NCI-H345 treated with DMSO at 0.1 percent for 48 hours (cell line): ENCODE measurements around the gene CTNND2.
"Not testable (repeated sequence)": the region's sequence is repeated elsewhere in the genome, so short reads cannot be mapped to it uniquely, and the experiment has no call there.

Experiments
- DNase-seq: peaks from one replicate; lab custom pipeline; 2025; ENCODE audit not compliant: unreplicated experiment; lab: John Stamatoyannopoulos, UW

The CTNND2 gene

GRCh38 chr5:11869203-11869602 is 35.0 kb downstream of the CTNND2 start:
- DNase-seq, result no peak

GRCh38 chr5:11863911-11864310 is 40.3 kb downstream of the CTNND2 start:
- DNase-seq, result no peak

- no peak for DNase-seq
These were observed 46.9 kb downstream of the CTNND2 start for GRCh38 chr5:11857391-11857790.

- no peak for DNase-seq
These were observed 49.3 kb downstream of the CTNND2 start for GRCh38 chr5:11854936-11855335.

GRCh38 chr5:11853796-11854195 is 50.5 kb downstream of the CTNND2 start:
- no peak for DNase-seq

GRCh38 chr5:11853140-11853539 is 51.1 kb downstream of the CTNND2 start:
- no peak for DNase-seq

- DNase-seq, result no peak
These were observed 51.5 kb downstream of the CTNND2 start for GRCh38 chr5:11852717-11853087.

GRCh38 chr5:11851965-11852716 is 52.1 kb downstream of the CTNND2 start:
- no peak for DNase-seq

GRCh38 chr5:11851416-11851815 is 52.8 kb downstream of the CTNND2 start:
- DNase-seq, result no peak

- not testable (repeated sequence) for DNase-seq
These were observed 75.7 kb downstream of the CTNND2 start for GRCh38 chr5:11828566-11828965.

- DNase-seq, result no peak
These were observed 81.6 kb downstream of the CTNND2 start for GRCh38 chr5:11822598-11822997.

- no peak for DNase-seq
These were observed 88.3 kb downstream of the CTNND2 start for GRCh38 chr5:11815916-11816315.

GRCh38 chr5:11815481-11815880 is 88.8 kb downstream of the CTNND2 start:
- DNase-seq, result no peak

- no peak for DNase-seq
These were observed 89.9 kb downstream of the CTNND2 start for GRCh38 chr5:11814373-11814772.

GRCh38 chr5:11809407-11809806 is 94.8 kb downstream of the CTNND2 start:
- DNase-seq, result no peak

- DNase-seq, result no peak
These were observed 100.8 kb downstream of the CTNND2 start for GRCh38 chr5:11803436-11803835.

- DNase-seq, result no peak
These were observed 103.2 kb downstream of the CTNND2 start for GRCh38 chr5:11801061-11801460.

GRCh38 chr5:11797132-11797531 is 107.1 kb downstream of the CTNND2 start:
- no peak for DNase-seq

GRCh38 chr5:11793396-11793795 is 110.8 kb downstream of the CTNND2 start:
- DNase-seq, result no peak

- DNase-seq, result no peak
These were observed 111.6 kb downstream of the CTNND2 start for GRCh38 chr5:11792621-11793020.

GRCh38 chr5:11791792-11792191 is 112.5 kb downstream of the CTNND2 start:
- no peak for DNase-seq

- DNase-seq, result no peak
These were observed 114.0 kb downstream of the CTNND2 start for GRCh38 chr5:11790201-11790600.

GRCh38 chr5:11785771-11786352 is 118.4 kb downstream of the CTNND2 start:
- DNase-seq, result no peak
